ENCODE data around the gene KCNG4. TPM values are rescaled to one million over a fixed set of nuclear protein-coding genes. Genes with fewer than 3 reads are reported as not detected.

Gene KCNG4
- total RNA-seq, 1 experiment from 2014 or later = not detected

DNA sequence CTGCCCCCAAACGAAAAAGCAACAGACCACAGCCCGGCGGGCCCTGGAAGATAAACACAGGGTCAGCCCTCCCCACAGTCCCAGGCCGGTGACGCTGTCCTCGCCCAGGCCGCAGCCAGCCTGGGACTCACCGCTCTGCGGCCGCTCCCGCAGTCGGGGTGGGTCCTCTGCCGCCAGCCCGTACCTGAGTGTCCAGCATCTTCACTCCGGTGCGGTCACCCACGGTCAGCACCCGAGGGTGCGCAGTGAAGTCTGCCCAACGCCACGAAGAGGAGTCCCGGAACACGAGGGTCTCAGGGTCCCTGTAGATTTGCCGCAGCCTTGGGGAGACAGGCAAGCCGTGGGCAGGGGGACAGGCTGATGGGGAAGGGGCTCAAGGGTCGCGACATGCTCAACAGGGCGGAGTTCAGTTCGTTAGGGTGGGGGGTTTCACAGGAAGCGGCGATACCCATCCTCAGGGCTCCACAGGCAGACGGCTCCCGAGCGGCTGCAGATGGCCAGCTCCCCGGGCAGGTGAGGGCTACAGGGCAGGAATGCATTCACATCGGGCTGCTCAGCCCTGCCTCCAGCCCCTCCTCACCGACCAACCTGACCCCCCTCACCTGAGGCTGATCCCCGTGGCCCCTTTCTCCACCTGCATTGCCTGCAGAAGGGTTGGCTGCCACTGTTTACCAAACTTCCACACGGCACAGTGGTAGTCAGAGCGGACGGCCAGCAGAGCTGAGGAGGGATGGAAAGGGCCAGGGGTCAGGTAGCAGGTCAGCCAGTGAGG, 58.5 kb downstream of the KCNG4 start:
- Histone ChIP-seq H3K36me3 (ENCODE audit: insufficient read depth, low read length, poor library complexity, severe bottlenecking) (peaks cover 14% of the 10 kb centered on the region), H3K27me3 (replicated peaks; ENCODE audit: insufficient read depth, low read depth, low read length, poor library complexity) (no peaks in the 10 kb centered on the region), H3K9me3 (ENCODE audit: low read depth, low read length, poor library complexity, severe bottlenecking) (no peaks in the 10 kb centered on the region), H3K4me3 (ENCODE audit: low read depth, low read length, poor library complexity, severe bottlenecking) (no peak overlapping the region), H3K4me1 (ENCODE audit: insufficient read depth, low read length, poor library complexity, severe bottlenecking) (peaks cover 4% of the 10 kb centered on the region), H3K27ac (ENCODE audit: low read depth, low read length, poor library complexity, severe bottlenecking) (no peak overlapping the region)
- no TSS peak for BruUV-seq (replicated peaks)
- POLR2A ChIA-PET (ENCODE audit: low non-redundant PET) = no interaction called here
- no peak for DNase-seq (ENCODE audit: low spot score)
- TF ChIP-seq, protein P1, sequence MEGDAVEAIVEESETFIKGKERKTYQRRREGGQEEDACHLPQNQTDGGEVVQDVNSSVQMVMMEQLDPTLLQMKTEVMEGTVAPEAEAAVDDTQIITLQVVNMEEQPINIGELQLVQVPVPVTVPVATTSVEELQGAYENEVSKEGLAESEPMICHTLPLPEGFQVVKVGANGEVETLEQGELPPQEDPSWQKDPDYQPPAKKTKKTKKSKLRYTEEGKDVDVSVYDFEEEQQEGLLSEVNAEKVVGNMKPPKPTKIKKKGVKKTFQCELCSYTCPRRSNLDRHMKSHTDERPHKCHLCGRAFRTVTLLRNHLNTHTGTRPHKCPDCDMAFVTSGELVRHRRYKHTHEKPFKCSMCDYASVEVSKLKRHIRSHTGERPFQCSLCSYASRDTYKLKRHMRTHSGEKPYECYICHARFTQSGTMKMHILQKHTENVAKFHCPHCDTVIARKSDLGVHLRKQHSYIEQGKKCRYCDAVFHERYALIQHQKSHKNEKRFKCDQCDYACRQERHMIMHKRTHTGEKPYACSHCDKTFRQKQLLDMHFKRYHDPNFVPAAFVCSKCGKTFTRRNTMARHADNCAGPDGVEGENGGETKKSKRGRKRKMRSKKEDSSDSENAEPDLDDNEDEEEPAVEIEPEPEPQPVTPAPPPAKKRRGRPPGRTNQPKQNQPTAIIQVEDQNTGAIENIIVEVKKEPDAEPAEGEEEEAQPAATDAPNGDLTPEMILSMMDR (conservative IDR thresholded peaks at IDR 0.05; ENCODE audit: low read depth, low read length) = no peak
- no peak for TF ChIP-seq EZH2 (IDR thresholded peaks at IDR 0.05; ENCODE audit: borderline replicate concordance, low read depth, low read length, poor library complexity, severe bottlenecking)
- intact Hi-C loops (cut with micrococcal nuclease; ENCODE audit: unreplicated experiment) = no loop called here
- CTCF ChIA-PET = no interaction called here

DNA sequence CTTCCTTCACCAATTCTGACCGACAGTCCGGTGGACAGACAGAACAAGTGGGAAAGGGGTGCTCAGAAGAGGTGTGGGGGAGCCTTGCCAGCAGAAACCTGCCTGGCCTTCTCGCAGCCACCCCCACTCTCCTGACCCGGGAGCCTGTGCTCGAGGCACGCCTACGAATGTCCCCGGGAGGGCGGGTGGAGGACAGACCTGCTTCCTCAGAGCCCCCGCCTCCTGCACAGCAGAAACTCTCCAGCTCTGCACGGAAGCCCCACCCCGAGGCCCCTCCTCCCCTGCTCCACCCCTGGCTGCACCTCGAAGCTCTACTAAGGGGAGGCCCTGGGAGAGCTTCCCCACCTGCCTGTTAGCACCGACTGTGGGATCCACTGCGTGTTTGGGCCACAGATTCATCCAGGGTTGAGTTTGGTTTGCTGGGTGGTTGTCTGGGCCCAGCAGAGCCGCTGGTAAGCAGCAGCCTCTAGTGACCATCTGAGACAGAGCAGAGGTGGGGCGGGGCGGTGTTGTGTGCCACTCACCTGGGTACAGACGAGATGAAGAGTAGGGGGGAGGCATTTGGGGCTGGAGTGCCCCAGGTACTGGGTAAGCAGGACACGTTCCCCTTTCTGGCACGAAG, 59.2 kb downstream of the KCNG4 start:
- Histone ChIP-seq H3K9me3 (ENCODE audit: low read depth, low read length, poor library complexity, severe bottlenecking) (no peaks in the 10 kb centered on the region), H3K4me1 (ENCODE audit: insufficient read depth, low read length, poor library complexity, severe bottlenecking) (no peaks in the 10 kb centered on the region), H3K36me3 (ENCODE audit: insufficient read depth, low read length, poor library complexity, severe bottlenecking) (peaks cover 14% of the 10 kb centered on the region), H3K27ac (ENCODE audit: low read depth, low read length, poor library complexity, severe bottlenecking) (no peak overlapping the region), H3K27me3 (replicated peaks; ENCODE audit: insufficient read depth, low read depth, low read length, poor library complexity) (no peaks in the 10 kb centered on the region), H3K4me3 (ENCODE audit: low read depth, low read length, poor library complexity, severe bottlenecking) (no peak overlapping the region)
- no TSS peak for BruUV-seq (replicated peaks)
- POLR2A ChIA-PET (ENCODE audit: low non-redundant PET) = no interaction called here
- DNase-seq (ENCODE audit: low spot score) = no peak
- intact Hi-C loops (cut with micrococcal nuclease; ENCODE audit: unreplicated experiment) = no loop called here
- TF ChIP-seq, protein P1 (conservative IDR thresholded peaks at IDR 0.05; ENCODE audit: low read depth, low read length) = no peak
- no peak for TF ChIP-seq EZH2 (IDR thresholded peaks at IDR 0.05; ENCODE audit: borderline replicate concordance, low read depth, low read length, poor library complexity, severe bottlenecking)
- CTCF ChIA-PET = no interaction called here

- ChIA-PET CTCF (no interaction called here), POLR2A (ENCODE audit: low non-redundant PET) (no interaction called here)
- no TSS peak for BruUV-seq (replicated peaks)
- no peak for DNase-seq (ENCODE audit: low spot score)
- no peaks in the 10 kb centered on the region for H3K27me3 ChIP-seq (replicated peaks; ENCODE audit: insufficient read depth, low read depth, low read length, poor library complexity)
- no peak overlapping the region for H3K4me3 ChIP-seq (ENCODE audit: low read depth, low read length, poor library complexity, severe bottlenecking)
- no peak overlapping the region for H3K27ac ChIP-seq (ENCODE audit: low read depth, low read length, poor library complexity, severe bottlenecking)
- H3K36me3 ChIP-seq (ENCODE audit: insufficient read depth, low read length, poor library complexity, severe bottlenecking) = peaks cover 14% of the 10 kb centered on the region
- no peaks in the 10 kb centered on the region for H3K4me1 ChIP-seq (ENCODE audit: insufficient read depth, low read length, poor library complexity, severe bottlenecking)
- H3K9me3 ChIP-seq (ENCODE audit: low read depth, low read length, poor library complexity, severe bottlenecking) = no peaks in the 10 kb centered on the region
- intact Hi-C loops (cut with micrococcal nuclease; ENCODE audit: unreplicated experiment) = loop anchor here (5.0 kb wide), 1 partner anchor 92 kb away; no protein-coding TSS in a partner anchor
- TF ChIP-seq EZH2 (IDR thresholded peaks at IDR 0.05; ENCODE audit: borderline replicate concordance, low read depth, low read length, poor library complexity, severe bottlenecking) = no peak
- TF ChIP-seq, protein P1 (conservative IDR thresholded peaks at IDR 0.05; ENCODE audit: low read depth, low read length) = no peak
Measured at GRCh38 chr16:84179612-84180320, 60.0 kb downstream of the KCNG4 start.
